Esophagus muscularis mucosa (tissue), 4 donors: Measurements from ENCODE around the gene TBC1D14. TPM values are rescaled to one million over a fixed set of nuclear protein-coding genes. Genes with fewer than 3 reads are reported as not detected.

ENCODE experiments used
- DNase-seq: peaks from one replicate; pipeline ENCODE4 v3.0.0-alpha.2; 2017; ENCODE audit errors: extremely low spot score
- H3K27ac ChIP-seq, 4 donors: fragments of 200-600 bp; sonication (generic); replicated peaks in 1 of 4; 1 replicate in 3 of 4; 2 replicates in 1 of 4; pipeline ENCODE4 v1.5.1; 2016 to 2019; ENCODE audit warnings: mild to moderate bottlenecking in 1 of 4
- H3K27me3 ChIP-seq, 4 donors: fragments of 200-600 bp; sonication (generic); one replicate each; pipeline versions ENCODE4 v1.5.1 to v1.6.0; 2016 to 2019
- H3K36me3 ChIP-seq, 4 donors: fragments of 200-600 bp; sonication (generic); one replicate each; pipeline ENCODE4 v1.5.1; 2016 to 2019
- H3K4me1 ChIP-seq, 4 donors: fragments of 200-600 bp; sonication (generic); one replicate each; pipeline ENCODE4 v1.5.1; 2016 to 2019
- H3K4me3 ChIP-seq, 4 donors: fragments of 200-600 bp; sonication (generic); 1 replicate in 2 of 4; 2 replicates in 2 of 4; pipeline ENCODE4 v1.5.1; 2016 to 2019; ENCODE audit warnings: mild to moderate bottlenecking in 4 of 4, moderate library complexity in 1 of 4
- H3K9me3 ChIP-seq, 4 donors: fragments of 200-600 bp; sonication (generic); 1 replicate in 3 of 4; 2 replicates in 1 of 4; pipeline ENCODE4 v1.5.1; 2016 to 2019
- CTCF ChIP-seq, 3 experiments: fragments of 200-600 bp in 2 of 3; fragments of 450-650 bp in 1 of 3; sonication (generic) in 2 of 3; IDR thresholded peaks; one replicate each; pipeline ENCODE4 v1.5.1; 2017 to 2019; ENCODE audit warnings: antibody characterized with exemption in 3 of 3, mild to moderate bottlenecking in 2 of 3, moderate library complexity in 1 of 3
- EP300 ChIP-seq: sonication (generic); formaldehyde crosslinking; IDR thresholded peaks from one replicate; pipeline ENCODE4 v1.6.1; 2017; ENCODE audit warnings: antibody characterized with exemption
- POLR2A ChIP-seq: fragments of 450-650 bp; IDR thresholded peaks from one replicate; pipeline ENCODE4 v1.6.1; 2017; ENCODE audit warnings: antibody characterized with exemption, moderate library complexity, mild to moderate bottlenecking, low read depth
- POLR2AphosphoS5 ChIP-seq, 2 donors: sonication (generic); formaldehyde crosslinking; IDR thresholded peaks; one replicate each; pipeline ENCODE4 v1.6.1; 2017; ENCODE audit warnings: antibody characterized with exemption in 2 of 2
- WGBS: methylation state at CpG from one replicate; pipeline ENCODE4 v1.1.5; 2018; 5-methylcytosine and 5-hydroxymethylcytosine counted together
- intact Hi-C: fragments of 100-400 bp; cut with DNase I; formaldehyde crosslinking; loops from one replicate; pipeline ENCODE4 v1.15.1; 2023
- total RNA-seq, 4 donors: library from RNA; depleted of rRNA; stranded (reverse); fragments of >200 nt; gene quantifications; one replicate each; pipeline versions ENCODE4 v1.1.0 to v1.2.1, GENCODE V29; 2016

The TBC1D14 gene
- total RNA-seq, 4 donors from 2014 or later: 37.0 to 49.4 (median 44.2) TPM

- Histone ChIP-seq H3K4me3 (no peak overlapping the region), H3K4me1 (peaks cover 10 to 20% (median 17%) of the 10 kb centered on the region in 4 donors), H3K36me3 (no peaks in the 10 kb centered on the region), H3K27ac (no peak overlapping the region), H3K27me3 (no peaks in the 10 kb centered on the region), H3K9me3 (no peaks in the 10 kb centered on the region)
- intact Hi-C loops: loop anchor here (5.0 kb wide), 1 partner anchor 356 kb away; the partner anchor contains the start of gene BLOC1S4
- 87% methylated on average over 12 of the region's 14 CpGs for WGBS
- DNase-seq: no peak
- TF ChIP-seq POLR2AphosphoS5 (IDR thresholded peaks at IDR 0.05): no peak
- no peak for TF ChIP-seq EP300
- TF ChIP-seq CTCF (IDR thresholded peaks at IDR 0.05): no peak
- no peak for TF ChIP-seq POLR2A
Measured at GRCh38 chr4:7073059-7073458, 163.4 kb downstream of the TBC1D14 start.

- Histone ChIP-seq H3K27ac (no peak overlapping the region), H3K36me3 (no peaks in the 10 kb centered on the region), H3K4me1 (peaks cover 8 to 18% (median 14%) of the 10 kb centered on the region in 4 donors), H3K4me3 (no peak overlapping the region), H3K27me3 (no peaks in the 10 kb centered on the region), H3K9me3 (no peaks in the 10 kb centered on the region)
- no peak for DNase-seq
- WGBS: 78% methylated on average over 10 of the region's 18 CpGs
- intact Hi-C loops: loop anchor here (5.0 kb wide), 1 partner anchor 356 kb away; the partner anchor contains the start of gene BLOC1S4
- no peak for TF ChIP-seq POLR2A
- no peak for TF ChIP-seq POLR2AphosphoS5 (IDR thresholded peaks at IDR 0.05)
- TF ChIP-seq EP300: no peak
- no peak for TF ChIP-seq CTCF (IDR thresholded peaks at IDR 0.05)
Measured at GRCh38 chr4:7073526-7074390, 164.1 kb downstream of the TBC1D14 start.

GRCh38 chr4:7074426-7074825 lies 164.8 kb downstream of the TBC1D14 start:
- intact Hi-C loops: loop anchor here (5.0 kb wide), 1 partner anchor 357 kb away; the partner anchor contains the start of gene BLOC1S4

GRCh38 chr4:7075962-7076695 lies 166.5 kb downstream of the TBC1D14 start:
- Histone ChIP-seq H3K36me3 (no peaks in the 10 kb centered on the region), H3K27ac (no peak overlapping the region), H3K9me3 (no peaks in the 10 kb centered on the region), H3K27me3 (no peaks in the 10 kb centered on the region), H3K4me1 (no peaks in the 10 kb centered on the region), H3K4me3 (no peak overlapping the region)
- TF ChIP-seq POLR2AphosphoS5 (IDR thresholded peaks at IDR 0.05): no peak
- TF ChIP-seq POLR2A: no peak
- TF ChIP-seq EP300: no peak
- no peak for TF ChIP-seq CTCF (IDR thresholded peaks at IDR 0.05)
- intact Hi-C loops: no loop called here
- DNase-seq: no peak
- 80% methylated on average over 25 of the region's 25 CpGs for WGBS

More at GRCh38 chr4:7074426-7074825, 164.8 kb downstream of the TBC1D14 start:
- H3K36me3 ChIP-seq: no peaks in the 10 kb centered on the region
- H3K27ac ChIP-seq: no peak overlapping the region
- H3K9me3 ChIP-seq: no peaks in the 10 kb centered on the region
- H3K4me1 ChIP-seq: peaks cover 4 to 11% (median 7%) of the 10 kb centered on the region in 4 donors
- DNase-seq: no peak
- WGBS: 82% methylated on average over 6 of the region's 9 CpGs
- H3K27me3 ChIP-seq: no peaks in the 10 kb centered on the region
- no peak overlapping the region for H3K4me3 ChIP-seq
- TF ChIP-seq EP300: no peak
- no peak for TF ChIP-seq POLR2AphosphoS5 (IDR thresholded peaks at IDR 0.05)
- TF ChIP-seq CTCF (IDR thresholded peaks at IDR 0.05): no peak
- no peak for TF ChIP-seq POLR2A
